CD4-positive, alpha-beta T cell treated with Interleukin-6 for 4 hours (primary cell): ENCODE results near the gene SPATA22.
"Not testable (repeated sequence)": the region's sequence is repeated elsewhere in the genome, so short reads cannot be mapped to it uniquely, and the experiment has no call there.

Experiments used
- DNase-seq: peaks from one replicate; pipeline ENCODE4 v3.0.0-alpha.2; 2020; ENCODE audit warnings: mixed read lengths

Gene SPATA22

GRCh38 chr17:3471599-3471998 is at the start of gene SPATA22:
SPATA22 (minus strand) TSS chr17:3471819; CDS start chr17:3469325, 2,494 bp downstream.
- DNase-seq, result no peak

GRCh38 chr17:3519472-3519871 is 47.9 kb upstream of the SPATA22 start:
- not testable (repeated sequence) for DNase-seq

GRCh38 chr17:3514873-3515272 is 43.3 kb upstream of the SPATA22 start:
- no peak for DNase-seq

- not testable (repeated sequence) for DNase-seq
Observed at GRCh38 chr17:3514167-3514566, 42.5 kb upstream of the SPATA22 start.

- DNase-seq, result peak; percentile 27
Observed at GRCh38 chr17:3513305-3514035, 41.9 kb upstream of the SPATA22 start.

GRCh38 chr17:3512505-3513171 is 41.0 kb upstream of the SPATA22 start:
- DNase-seq, result no peak

GRCh38 chr17:3511852-3512504 is 40.4 kb upstream of the SPATA22 start:
- DNase-seq, result no peak

GRCh38 chr17:3510090-3510489 is 38.5 kb upstream of the SPATA22 start:
- no peak for DNase-seq

- DNase-seq, result no peak
Observed at GRCh38 chr17:3507869-3508268, 36.2 kb upstream of the SPATA22 start.

- no peak for DNase-seq
Observed at GRCh38 chr17:3507071-3507470, 35.5 kb upstream of the SPATA22 start.

GRCh38 chr17:3506054-3506453 is 34.4 kb upstream of the SPATA22 start:
- DNase-seq, result no peak

GRCh38 chr17:3505008-3505407 is 33.4 kb upstream of the SPATA22 start:
- no peak for DNase-seq

- no peak for DNase-seq
Observed at GRCh38 chr17:3503285-3503684, 31.7 kb upstream of the SPATA22 start.

- DNase-seq, result no peak
Observed at GRCh38 chr17:3502466-3502865, 30.8 kb upstream of the SPATA22 start.

GRCh38 chr17:3501344-3501743 is 29.7 kb upstream of the SPATA22 start:
- DNase-seq, result no peak

- no peak for DNase-seq
Observed at GRCh38 chr17:3497101-3497500, 25.5 kb upstream of the SPATA22 start.

- no peak for DNase-seq
Observed at GRCh38 chr17:3485481-3486068, 14.0 kb upstream of the SPATA22 start.

GRCh38 chr17:3482852-3483251 is 11.2 kb upstream of the SPATA22 start:
- DNase-seq, result no peak

GRCh38 chr17:3479988-3480387 is 8.4 kb upstream of the SPATA22 start:
- no peak for DNase-seq

- DNase-seq, result no peak
Observed at GRCh38 chr17:3475812-3476610, 4.4 kb upstream of the SPATA22 start, which contains the start of gene ASPA. ASPA (plus strand) TSS chr17:3475997; CDS start chr17:3476160, 163 bp downstream.

- no peak for DNase-seq
Observed at GRCh38 chr17:3475251-3475685, 3.6 kb upstream of the SPATA22 start.

- DNase-seq, result no peak
Observed at GRCh38 chr17:3474212-3474611, 2.6 kb upstream of the SPATA22 start.

- DNase-seq, result no peak
Observed at GRCh38 chr17:3472137-3472536, 518 bp upstream of the SPATA22 start.
